HG03196 (cell line): ENCODE data around the gene HOXB1.

Experiments used
- ATAC-seq: cut with Tn5 transposase; IDR thresholded peaks from one replicate; pipeline ENCODE4 v1.9.1; 2021; ENCODE audit not compliant: unreplicated experiment

HOXB1 gene

DNA sequence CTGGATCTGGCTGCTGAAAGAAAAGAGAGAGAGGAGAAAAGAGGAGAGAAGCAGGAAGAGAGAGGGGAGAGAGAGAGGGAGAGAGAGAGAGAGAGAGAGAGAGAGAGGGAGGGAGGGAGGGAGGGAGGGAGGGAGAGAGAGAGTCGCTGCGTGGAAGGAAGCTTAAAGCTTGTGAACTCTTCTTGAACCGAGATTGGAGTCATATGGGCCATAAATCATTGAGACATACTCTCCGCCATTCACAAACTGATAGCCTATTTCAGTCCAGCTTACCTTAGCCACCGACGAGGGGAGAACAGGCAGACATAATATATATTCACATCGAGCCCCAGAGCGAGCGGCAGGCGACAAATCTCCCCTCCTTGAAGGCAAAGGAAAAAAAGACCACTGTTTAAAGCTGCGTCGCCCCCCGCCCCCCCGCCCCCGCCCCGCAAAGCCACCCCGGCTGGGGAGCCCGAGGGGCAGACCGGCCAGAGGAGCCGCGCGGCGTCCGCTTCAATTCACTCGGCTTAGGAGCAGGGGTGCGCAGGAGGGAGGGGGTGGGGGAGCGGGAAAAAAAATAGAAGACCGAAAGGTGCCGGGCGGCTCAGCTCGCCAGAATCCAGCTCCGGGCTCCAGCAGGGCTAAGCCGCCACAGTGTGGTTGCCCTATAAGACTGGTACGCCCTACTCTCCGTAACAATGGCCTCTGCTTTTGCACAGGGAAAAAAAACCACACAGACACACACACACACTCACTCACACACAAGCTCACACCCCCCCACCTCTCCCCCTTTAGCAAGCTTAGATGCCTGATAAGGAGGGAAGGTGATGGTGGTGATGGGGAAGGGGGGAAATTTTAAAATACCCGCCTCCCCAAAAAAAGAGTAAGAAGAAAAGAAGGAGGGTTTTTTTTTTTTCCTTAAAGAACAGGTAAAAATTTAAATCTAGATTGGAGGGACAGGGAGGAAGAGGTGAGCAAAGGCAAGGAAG lies 24.7 kb upstream of the HOXB1 start:
- no peak for ATAC-seq

DNA sequence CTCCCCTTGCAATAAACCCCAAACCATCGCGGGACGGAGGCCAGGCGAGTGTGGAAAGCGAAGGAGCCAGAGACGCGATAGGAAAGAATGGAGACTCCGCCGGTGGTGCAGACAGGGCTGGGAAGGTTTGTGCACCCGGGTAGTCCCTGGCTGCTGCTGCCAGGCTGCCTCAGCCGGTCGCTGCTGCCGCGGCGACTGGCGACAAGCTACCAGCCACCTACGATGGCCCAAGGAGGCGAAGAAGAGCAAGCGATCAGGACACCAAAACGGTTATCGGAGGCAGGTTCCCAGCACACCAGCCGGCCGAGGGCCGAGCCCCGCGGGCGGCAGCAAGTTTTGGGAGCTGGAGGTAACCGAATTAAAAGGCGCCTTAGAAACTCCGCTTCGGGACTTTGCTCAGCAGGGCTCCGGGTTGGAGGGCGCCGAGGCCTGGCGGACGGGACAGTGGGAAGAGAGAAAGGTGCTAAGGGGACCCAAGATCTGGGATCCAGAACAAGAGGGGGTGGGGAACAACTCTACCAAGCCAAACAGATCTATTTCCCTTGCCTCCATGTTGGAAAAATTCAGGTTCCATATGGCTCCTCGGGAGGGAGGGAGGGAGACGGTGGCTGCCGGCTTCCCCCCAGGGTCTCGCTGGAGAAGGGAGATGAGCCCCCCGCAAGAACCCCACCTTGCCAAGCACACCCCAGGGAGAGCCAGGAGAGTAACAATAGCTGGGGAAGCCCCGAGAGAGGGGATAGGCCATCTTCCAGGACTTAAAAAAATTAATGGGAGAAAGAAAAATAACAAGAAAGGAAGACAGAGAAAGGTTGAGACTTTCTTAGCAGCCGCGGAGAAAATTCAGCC lies 23.8 kb upstream of the HOXB1 start:
- ATAC-seq, result no peak

DNA sequence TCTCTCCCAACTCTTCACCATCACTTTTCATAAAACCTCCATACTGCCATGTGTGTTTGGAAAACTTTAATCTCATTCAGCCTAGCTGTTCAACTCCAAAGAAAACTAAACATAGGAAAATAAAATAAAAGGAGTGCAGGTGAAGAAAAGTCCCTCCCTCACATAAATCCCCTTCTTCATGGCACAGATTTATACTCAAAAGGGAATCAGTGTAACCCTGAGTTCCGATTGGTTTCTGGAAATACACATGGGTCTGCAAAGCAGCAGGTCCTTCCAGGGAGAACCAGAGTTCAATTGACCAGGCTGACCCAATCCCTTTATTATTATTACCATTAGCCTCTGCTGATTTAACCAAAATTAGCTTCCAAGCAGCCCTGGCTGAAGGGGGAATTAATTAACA lies 23.0 kb upstream of the HOXB1 start:
- no peak for ATAC-seq

DNA sequence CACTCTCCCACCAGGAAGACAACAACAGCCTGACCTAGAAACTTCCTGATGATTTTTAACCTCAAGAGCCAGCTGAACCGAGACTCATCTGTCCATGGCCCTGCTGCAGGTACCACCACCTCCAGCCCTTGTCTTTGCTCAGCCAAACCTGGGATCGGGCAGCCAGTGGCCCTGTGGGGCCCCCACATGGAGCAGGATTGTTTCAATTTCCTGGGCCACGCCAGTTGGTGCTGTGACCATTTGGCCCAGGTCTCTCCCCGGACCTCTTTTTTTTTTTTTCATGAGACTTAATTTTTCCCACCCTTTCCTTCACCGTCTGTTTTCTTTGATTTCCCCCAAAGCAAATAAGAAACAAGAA lies 22.4 kb upstream of the HOXB1 start:
- no peak for ATAC-seq

DNA sequence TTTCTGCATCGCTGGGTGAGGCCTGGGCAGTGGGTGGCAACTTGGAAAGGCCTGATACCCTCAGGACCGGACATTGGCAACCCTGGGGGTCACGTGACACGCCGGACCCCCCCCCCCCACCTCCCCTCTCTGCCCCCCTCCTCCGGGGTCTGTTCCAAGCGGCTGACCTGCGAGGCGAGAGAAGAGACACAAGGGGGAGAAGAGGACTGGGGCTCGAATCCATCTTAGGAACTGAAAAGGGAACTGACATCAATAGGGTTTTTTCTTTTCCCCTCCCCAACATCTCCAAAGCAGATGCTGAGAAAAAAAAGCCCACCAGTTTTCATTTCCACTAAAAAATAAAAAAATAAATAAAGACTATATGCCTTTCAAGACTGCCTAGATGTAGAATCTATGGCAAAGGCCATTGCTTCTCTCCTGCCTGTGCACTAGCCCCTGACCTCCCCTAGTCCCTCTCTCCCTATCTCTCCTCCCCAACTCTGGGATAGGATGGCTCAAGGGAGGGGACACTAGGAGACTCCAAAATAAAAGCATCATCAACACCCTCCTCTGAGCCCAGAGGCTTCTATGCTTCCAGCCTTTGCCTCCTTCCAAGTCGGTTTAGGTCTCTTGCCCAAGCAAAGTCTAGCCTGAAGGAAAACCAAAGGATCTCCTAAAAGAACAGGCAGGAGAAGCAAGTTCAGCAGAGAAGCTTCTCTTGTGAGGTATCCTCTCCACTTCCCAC lies 21.8 kb upstream of the HOXB1 start:
- no peak for ATAC-seq

DNA sequence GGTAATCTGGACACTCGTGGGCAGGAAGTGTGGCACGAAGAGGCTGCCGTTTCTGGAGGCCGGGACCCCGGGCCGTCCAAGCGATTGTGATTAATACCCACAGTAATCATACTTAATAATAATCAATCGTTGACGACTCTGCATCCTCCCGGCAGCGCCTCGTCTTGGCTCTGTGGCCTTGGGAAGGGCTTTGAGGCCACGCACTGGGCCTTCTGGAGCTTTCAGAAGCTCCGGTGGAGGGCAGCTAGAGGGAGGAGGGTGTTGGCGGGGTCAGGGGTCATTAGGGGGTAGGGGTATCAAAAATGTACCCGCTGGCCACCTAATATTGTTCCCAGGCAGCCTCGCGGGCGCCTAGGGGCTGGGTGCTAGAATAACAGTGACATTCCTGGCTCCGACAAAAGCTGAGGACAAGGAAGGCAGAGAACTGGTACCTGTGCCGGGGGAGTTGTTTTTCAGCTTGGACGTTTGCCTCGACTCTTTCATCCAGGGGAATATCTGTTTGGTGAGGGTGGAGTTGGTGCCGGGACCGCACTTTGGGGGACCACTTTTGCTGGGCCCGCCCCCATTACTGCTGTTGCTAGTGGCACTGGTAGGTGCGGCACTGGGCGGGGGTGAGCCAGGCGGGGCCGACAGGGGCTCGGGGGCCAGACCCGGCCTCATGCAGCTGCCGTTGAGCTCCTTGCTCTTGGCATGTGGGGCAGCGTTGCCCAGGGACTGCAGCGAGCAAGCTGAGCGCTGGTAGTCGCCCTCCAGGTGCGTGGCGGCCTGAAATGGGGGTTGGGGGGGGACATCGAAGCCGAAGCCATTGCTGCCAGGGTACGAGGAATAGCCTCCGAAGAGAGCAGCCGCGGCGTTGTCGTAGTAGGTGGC lies 21.0 kb upstream of the HOXB1 start:
- no peak for ATAC-seq

DNA sequence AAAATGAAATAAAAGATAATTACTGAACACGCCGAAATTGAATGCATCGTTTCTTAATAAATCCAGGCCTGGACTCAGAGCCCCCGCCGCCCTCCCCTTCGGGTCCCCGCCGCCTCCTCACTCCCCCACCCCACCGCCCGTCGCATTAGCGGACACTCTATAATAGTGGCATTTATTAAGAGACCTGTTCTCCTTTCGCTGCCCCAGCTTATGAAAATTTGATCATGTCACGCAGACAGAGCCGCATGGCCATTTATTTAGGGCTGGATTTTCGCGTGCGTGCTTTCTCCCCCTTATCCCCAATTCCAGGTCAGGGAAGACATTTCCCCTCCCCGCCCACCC lies 20.4 kb upstream of the HOXB1 start:
- no peak for ATAC-seq

DNA sequence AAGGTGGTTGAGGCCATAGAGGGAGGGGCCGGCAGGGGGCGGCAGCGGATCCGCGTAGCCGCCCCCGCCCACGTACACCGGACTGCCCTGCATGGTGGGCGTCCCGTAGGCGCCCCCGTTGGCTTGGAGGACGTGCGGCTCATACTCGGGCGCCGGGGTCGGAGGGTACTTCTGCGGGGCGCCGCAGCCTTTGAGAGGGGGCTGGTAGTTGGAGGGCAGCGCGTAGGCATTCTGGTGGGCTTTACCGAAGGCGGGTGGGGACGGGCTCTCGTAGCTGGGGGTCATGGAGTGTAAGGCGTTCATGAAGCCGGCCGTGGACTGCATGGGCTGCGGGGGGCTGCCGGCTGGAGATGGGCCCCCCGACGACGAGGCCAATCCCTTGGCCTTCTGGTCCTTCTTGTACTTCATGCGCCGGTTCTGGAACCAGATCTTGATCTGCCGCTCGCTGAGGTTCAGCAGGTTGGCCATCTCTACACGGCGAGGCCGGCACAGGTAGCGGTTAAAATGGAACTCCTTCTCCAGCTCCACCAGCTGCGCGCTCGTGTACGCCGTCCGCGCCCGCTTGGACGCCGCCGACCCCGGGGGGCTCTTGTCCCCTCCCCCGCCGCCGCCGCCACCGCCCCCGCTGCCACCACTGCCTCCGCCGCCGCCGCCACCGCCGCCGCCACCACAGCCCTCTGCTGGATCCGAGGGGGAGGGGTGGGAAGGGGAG lies 19.8 kb upstream of the HOXB1 start:
- ATAC-seq, result no peak

DNA sequence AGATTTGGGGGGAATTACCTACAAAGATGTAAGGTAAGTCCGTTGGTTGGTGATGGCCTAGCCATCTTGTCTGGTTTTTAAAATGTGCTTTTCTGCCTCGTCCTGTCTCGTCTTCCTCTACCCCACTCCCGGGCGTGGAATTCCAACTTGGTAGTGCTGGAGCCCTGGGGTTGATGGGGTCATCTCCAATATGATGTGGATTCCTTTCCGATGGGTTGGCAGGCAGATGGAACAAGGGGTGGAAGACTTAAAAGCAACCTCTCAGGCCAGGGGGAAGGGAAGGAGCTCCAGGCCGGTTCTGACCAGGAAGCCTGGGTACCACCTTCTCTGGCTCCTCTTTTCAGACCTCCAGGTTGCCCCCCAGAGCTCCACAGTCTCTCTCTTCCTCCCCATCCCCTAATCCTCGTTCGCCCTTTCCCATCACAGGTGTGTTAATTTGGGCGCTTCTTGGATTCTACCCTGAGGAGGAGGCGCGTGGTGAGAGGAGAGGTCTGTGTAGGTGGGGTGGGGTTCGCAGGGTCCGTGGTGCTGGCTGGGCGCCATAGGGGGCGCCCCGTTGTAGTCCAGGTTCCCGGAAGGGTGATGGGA lies 19.2 kb upstream of the HOXB1 start:
- no peak for ATAC-seq

DNA sequence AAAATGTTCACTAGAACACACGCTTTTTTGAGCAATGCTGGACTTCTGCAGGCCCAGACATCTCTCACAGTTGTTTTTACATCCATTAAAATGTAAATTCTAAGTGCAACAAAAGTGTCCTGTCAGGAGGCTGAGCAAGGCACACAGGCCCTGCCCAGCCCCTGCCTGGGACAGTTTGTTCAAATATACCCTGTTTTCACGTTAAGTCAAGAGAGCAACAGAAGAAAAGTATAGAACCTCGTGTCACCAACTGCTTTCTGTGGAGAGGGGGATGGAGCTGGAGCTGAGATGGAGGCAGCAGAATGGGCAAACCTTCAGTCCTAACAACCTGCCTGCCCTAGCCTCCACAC lies 18.4 kb upstream of the HOXB1 start:
- ATAC-seq, result no peak

DNA sequence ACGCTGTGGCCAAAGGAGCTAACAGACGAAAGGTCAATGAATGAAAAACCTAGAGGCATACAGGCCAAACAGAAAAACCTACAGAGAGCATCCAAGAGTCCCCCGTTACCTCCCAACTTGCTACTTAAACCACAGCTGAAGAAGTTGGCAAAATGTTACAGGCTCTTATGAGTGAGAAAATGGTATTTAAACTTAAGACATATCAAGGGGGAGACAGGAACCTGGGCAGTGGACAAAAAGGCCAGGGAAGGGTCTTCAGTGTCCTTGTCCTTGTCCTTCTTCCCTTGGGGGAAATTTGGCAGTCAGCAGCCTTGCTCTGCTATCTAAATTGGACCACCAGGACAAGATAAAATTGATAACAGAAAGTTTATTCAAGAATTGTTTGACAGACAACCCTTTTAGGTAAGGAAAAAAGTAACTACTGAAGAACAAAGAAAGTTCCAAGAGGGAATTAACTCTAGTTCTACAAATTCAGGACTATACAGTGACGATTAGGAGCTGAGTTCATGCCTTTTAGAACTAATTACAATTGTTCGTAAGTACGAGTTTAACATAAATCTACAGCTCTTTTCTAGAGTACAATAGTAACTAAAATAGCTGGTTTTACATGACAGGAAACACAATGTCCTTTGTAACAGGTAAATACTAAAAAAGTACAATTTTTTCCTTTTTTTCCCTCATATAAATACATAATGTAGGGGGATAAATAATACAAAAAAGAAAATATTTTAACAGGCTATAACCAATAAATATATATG lies 17.9 kb upstream of the HOXB1 start:
- ATAC-seq, result no peak

DNA sequence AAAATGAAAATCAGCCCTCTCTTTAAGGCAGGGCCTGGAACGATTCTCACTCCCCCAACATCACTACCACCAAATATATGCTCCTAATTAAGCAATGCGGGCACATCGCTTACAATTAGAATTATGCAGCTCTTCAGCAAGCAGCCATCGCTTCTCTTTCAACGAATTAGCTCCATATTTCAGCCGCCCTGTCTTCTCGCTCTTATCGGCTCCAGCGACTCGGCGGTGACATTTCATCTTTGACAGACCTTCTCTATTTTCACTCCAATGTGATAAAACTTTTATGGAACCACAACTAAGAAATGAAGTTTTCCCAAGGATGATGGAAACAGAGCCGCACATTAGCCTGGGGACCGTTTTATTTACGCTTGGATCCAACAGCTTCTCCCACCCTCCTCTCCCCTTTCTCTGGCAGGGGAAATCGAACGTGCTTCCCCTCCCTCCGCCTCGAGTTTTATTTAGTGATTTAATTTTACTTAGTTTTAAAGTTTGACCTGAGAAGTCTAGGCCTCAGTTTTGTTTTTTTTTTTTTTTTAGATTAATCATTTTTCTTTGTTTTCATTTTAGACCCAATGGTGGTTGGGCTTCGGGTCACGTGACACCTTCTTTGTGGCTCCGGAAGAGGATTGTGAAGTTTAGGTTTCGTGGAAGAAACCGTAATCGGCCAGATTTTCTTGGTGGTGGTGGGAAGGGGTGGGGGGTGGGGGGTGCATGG lies 17.2 kb upstream of the HOXB1 start:
- no peak for ATAC-seq

DNA sequence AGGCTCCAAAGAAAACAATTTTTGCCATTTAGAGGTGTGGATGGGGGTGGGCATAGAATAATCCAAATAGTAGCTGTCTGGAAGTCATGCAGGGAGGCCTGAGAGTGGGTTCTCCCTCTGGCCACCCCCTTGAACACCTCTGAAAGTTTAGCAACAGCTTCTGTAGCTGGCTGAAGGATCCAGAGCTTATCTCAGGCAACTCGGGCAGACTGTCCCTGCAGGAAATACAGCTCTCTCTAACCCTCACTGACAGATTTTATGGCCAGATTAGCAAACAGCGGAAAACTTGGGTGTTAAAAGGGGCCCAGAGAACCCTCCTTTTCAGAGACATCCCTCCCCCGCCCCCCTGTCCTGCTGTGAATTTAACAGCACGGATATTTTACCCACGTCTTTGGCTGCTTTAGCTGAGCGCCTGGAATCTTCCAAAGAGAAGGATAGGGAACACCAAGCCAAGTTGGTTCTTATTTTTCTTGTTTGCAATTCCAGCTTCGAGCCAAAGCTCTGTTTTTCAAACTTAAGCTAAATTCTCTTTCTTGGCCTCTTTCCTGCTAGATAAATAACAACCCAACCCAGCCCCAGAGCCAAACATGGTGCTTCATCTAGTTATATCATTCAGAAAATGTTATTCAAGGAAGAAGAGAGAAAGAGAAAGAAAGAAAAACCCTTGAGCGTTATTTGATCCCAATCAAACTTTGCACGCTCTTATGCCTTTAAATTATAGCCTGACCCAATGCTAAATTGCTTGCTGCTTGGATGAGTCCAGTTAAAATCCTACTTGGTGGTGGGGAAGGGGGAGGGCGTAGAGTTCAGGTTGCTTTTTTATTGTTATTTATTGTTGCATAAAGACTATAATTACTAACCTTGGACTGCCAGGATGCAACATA lies 16.4 kb upstream of the HOXB1 start:
- ATAC-seq, result no peak

DNA sequence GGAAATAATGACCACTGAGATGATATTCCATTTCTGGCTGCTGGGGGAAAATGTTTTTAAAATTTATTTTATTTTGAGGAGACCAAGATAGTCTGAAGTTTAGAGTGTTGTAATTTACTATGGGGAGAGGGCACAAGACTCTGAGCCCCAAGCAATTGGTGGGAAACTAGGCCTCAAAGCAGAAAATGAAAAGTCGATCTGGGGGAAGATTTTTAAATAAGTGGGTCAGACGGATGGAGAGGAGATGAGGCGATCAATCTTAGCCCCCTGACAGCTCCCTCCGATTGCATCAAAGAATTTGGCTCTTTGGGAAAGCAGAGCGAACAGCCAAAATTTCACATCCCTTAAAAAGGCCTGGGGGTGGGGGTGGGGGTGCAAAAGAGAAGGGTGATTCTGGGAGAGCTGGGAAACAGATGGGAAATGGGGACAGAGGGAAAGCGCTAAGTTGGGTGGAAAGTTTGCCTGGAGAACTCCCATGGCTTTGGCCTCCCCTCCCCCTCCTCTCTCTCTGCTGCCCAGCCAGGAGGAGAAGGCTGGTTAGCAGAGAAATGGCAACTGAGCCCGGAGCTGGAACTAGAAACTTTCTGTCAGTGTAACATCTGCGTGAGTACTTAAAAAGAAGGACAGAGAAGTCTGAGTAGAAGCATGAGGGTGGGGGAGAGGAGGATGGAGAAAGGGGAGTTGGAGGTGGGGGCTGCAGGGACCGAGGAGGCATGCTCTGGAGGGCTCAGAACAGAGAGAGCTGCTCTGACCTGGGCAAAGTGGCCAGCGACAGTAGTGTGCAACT lies 15.5 kb upstream of the HOXB1 start:
- no peak for ATAC-seq

DNA sequence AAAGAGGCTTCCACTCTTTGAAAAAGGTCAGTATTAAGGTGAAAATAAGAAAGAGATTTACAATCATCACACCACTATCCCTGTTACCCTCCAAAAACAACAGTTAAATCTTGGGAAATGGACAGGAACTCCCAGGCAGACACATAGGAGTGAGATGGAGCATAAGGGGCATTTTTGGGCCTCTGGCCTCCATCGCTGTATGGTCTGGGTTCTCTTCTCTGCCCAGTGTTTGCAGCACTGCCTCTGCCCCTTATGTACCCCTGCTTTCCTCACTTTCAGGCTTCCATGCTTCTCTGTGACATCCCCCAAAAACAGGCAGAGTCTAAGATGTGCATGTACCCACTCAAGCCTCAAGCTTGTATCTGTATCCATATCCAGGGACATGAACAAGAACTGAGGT lies 14.7 kb upstream of the HOXB1 start:
- ATAC-seq, result no peak

DNA sequence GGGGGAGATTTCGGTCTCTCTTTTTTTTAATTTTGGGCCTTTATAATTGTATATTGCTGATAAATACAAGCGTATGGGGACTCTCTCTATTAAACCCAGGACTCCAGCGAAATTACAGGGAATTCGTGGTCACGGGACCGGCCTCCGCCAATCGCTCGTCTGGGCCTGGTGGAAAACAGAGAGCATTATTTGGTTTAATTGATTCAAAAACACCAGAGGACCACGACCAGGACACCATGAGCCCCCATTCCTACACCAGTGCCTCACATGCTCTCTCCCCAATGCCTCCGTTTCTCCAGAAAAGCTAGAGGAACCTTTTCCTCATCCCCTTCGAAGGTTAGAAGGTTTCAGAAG lies 14.2 kb upstream of the HOXB1 start, which contains the start of gene HOXB2:
HOXB2 (minus strand) TSS at position 88 of the 354 bp plus-strand sequence. CDS start 198 bp downstream, outside the sequence.
- no peak for ATAC-seq
